PC-9 (cell line): ENCODE results near the gene ASCC3.

Experiments
- CTCF ChIP-seq: fragments of 200-600 bp; sonication (generic); conservative IDR thresholded peaks from 2 replicates; pipeline ENCODE4 v1.6.1; 2017; ENCODE audit warnings: mixed run types, antibody characterized with exemption, mild to moderate bottlenecking, moderate library complexity
- EZH2 ChIP-seq: fragments of 200-600 bp; sonication (generic); IDR thresholded peaks from 2 replicates; pipeline ENCODE4 v1.8.0; 2017; ENCODE audit warnings: antibody characterized with exemption, low read depth

GRCh38 chr6:100892116-100892515, 11.0 kb upstream of the ASCC3 start:
- TF ChIP-seq CTCF (no peak), EZH2 (no peak)
